ENCODE results near the gene MBLAC1.
A peak's percentile ranks its signal among the peaks of the same experiment; 100 is the strongest.

MBLAC1 gene

DNA sequence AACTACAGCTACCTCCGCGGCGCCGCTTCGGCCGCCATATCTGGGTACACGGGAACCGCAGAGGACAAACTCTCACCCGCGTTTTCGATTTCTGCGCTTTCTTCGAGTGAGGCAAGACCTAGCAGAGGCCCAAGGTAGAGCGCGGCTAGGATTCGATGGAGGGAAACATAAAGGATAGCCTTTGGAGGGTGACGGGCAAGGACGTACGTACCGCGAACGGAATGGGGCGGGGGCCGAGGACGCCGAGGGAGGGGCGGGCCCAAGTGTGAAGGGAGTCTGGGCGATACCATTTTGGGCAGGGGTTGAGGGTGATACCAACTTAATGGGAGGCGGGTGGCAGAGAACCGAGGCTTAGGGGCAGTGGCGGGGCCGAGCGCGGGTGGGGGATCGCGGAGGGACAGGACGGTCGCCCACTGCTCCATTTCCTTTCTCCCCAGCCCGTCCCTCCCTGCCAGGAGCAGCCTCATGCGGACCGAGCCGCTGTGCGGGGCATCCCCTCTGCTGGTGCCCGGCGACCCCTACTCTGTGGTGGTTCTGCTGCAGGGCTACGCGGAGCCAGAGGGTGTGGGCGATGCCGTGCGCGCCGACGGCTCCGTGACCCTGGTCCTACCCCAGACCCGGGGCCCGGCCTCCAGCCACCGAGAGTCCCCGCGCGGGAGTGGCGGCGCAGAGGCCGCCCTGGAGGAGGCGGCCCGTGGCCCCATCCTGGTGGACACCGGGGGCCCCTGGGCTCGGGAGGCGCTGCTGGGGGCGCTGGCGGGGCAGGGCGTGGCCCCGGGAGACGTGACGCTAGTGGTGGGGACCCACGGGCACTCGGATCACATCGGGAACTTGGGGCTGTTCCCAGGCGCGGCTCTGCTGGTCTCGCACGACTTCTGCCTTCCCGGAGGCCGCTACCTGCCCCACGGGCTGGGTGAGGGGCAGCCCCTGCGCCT is at the start of gene MBLAC1:
Gene MBLAC1, plus strand, starts transcription at position 37 of the 935 bp plus-strand sequence. Its CDS starts 429 bp downstream, at position 466.
- DNase-seq: peak; percentile 80

DNA sequence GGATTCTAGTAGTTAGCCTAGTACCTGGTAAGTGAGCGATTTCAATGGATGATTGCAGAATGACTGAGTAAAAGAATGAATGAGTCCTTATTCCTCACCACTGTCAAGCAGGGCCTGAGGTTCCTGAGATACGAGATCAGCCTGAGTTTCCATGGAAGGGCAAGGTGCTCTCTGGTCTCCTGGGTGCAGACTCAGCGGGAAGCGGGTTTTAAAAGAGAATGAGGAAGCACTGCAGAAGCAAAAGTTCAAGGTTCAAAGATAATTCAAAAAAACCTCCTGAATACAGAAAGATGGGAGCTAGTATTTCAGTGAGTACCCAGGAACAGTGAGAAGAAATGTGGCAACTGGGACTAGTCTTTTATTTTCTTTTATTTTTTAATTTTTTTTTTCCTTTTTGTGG is 49.6 kb upstream of the MBLAC1 start:
- DNase-seq: no peak

- no peak for DNase-seq
These were observed 47.7 kb upstream of the MBLAC1 start for GRCh38 chr7:100079024-100079560.

DNA sequence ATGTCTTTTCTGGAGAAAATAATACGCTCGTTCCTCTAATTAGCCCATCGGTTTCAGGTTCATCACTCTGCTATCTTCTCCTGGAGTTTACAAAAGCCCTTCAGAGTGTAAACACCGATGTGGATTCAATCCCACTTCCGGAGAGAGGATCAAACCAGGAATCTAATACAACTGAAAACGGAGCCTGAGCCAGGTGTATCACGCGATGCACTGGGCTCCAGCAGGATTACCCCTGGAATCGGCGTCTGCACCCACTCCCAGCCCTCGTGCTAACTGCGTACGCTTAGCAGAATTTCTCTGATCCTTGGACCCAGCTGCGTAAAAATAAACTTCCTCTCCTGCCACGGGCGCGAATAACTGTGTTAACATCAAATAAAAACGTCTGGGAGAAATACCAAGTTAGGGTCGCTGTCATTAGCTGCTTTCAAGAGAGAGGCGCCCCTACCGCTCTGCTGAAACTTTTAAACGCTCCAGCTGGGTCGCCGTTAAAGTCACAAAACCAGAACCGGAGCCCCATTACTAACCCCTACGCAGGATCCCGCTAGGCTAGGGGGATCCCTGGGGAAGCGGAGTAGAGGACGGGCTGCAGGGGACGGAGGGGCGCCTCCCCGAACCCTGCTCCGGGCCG is 45.7 kb upstream of the MBLAC1 start:
- no peak for DNase-seq

GRCh38 chr7:100081535-100082102 is 45.1 kb upstream of the MBLAC1 start, which contains the start of gene ZNF3:
Gene ZNF3 (minus strand): TSS chr7:100081723. CDS start chr7:100077357, 4,366 bp downstream.
- peak; percentile 99 for DNase-seq

- no peak for DNase-seq
These were observed 43.8 kb upstream of the MBLAC1 start for GRCh38 chr7:100082978-100083377.

- no peak for DNase-seq
These were observed 41.3 kb upstream of the MBLAC1 start for GRCh38 chr7:100085515-100085914.

DNA sequence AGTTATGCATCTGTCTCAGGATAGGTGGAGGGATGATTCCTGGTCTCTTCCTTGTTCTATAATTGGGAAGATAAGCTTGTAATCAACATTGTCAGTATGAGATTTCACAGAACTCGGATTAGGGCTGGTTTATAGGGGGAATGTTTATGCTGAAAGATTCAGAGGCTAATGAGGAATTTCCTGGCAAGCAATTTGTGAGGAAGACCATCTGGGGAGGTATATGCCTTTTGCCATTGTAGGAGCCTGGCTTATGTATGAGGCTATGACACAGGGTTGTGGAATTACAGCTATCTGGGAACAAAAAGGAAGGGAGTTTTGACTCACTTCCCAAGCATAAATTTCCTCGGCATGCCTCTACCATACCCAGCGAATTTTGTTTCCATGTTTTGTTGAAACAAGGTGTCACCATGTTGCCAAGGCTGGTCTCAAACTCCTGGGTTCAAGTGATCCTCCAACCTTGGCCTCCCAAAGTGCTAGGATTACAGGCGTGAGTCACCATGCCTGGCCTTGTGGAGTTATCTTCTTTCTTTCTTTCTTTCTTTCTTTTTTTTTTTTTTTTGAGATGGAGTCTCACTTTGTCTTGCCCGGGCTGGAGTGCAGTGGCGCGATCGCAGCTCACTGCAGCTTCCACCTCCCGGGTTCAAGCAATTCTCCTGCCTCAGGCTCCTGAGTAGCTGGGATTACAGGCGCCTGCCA is 39.6 kb upstream of the MBLAC1 start:
- DNase-seq: no peak

GRCh38 chr7:100088095-100088620 is 38.6 kb upstream of the MBLAC1 start:
- no peak for DNase-seq

DNA sequence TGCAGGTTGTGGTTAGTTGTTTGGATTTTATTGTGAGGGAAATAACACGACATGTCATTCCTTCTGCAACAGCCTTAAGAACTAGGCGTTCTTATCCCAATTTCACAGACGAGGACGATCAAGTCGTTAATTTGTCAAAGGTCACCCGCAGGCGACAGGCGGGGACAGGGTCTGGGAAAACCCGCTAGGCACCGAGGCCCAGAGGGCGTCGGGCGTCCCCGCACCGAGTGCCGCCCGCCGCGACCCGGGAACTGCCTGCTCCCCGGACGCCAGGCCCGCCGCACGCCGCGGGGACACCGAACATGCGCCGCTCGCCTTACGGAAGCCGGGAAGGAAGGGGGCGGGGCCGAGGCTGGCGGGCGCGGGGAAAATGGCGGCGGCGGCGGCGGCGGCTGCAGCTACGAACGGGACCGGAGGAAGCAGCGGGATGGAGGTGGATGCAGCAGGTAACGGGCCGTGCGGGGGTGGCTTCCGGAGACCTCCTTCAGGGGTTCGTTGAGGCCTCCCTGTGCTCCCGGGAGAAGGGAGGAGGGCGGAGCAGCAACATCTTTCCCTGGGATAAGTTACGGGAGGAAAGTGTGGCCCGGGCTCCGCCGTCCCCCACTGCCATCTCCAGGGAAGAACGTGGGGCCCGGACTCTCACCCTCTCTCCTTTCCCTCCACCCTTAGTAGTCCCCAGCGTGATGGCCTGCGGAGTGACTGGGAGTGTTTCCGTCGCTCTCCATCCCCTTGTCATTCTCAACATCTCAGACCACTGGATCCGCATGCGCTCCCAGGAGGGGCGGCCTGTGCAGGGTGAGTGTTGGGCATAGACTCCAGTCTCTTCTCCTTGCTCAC is 37.9 kb upstream of the MBLAC1 start, which contains the start of gene COPS6:
Gene COPS6, plus strand, starts transcription at position 349 of the 837 bp plus-strand sequence. Its CDS starts 22 bp downstream, at position 371.
- DNase-seq: peak; percentile 35

DNA sequence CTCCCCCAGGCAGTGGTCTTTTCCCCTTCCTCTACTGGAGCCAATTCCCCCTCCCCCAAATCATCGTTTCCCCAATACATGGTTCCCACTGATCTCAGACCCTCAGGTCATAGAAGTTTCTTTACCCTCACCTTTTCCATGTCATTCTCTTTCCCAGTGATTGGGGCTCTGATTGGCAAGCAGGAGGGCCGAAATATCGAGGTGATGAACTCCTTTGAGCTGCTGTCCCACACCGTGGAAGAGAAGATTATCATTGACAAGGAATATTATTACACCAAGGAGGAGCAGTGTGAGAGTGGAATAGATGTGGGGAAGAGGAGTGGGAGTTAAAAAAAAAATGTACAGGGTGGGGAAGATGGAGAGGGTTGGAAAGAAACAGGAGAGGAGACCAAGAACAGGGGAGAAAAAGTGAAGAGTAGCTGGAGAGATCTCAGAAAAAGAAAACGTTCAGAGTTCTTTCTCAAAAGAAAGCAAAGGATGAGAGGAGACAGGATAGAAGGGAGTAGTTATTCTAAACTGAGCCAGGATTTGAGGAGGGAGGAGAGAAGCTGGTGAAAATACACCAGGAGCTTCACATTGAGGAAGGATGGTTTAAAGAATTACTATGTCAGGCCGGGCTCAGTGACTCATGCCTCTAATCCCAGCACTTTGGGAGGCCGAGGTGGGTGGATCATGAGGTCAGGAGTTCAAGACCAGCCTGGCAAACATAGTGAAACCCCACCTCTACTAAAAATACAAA is 37.1 kb upstream of the MBLAC1 start:
- no peak for DNase-seq

- DNase-seq: no peak
These were observed 36.0 kb upstream of the MBLAC1 start for GRCh38 chr7:100090527-100091410.

- DNase-seq: no peak
These were observed 35.2 kb upstream of the MBLAC1 start for GRCh38 chr7:100091411-100092181.

DNA sequence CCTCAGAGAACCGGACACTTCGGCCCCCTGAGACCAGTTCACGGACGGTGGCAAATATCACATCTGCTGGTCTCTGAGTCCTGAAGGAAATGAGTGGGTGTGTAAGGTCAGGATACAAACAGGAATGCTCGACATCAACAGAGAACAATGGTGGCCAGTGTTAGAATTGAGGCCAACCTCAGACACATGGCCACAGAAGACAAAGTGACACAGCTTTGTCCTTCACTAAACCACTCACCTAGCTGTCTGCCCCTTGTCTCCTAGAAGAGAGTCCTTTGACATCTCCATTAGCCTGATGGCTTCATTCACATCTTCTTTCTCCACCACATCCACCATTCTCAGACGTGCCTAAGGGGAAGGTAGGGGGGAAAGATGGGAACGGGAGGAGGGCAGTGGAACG is 33.7 kb upstream of the MBLAC1 start:
- no peak for DNase-seq

DNA sequence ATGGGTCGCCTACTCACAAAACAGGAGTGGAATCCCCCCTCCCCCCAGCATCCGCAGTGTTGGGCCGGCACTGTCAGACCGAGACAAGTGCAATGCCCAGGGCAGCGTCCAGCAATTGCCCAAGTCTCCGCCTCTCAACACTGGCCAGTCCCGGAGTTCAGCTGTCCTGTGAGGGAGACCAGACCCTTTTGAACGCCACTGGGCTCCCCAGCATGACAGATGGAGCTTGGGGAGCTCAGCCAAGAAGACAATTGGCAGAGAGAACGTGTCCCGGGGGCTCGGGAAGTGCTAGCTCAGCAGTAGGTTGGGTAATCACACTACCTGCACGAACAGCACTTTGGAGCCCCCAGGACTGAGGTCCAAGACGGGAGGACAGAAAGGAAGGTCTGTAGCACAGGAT is 33.3 kb upstream of the MBLAC1 start:
- DNase-seq: no peak

DNA sequence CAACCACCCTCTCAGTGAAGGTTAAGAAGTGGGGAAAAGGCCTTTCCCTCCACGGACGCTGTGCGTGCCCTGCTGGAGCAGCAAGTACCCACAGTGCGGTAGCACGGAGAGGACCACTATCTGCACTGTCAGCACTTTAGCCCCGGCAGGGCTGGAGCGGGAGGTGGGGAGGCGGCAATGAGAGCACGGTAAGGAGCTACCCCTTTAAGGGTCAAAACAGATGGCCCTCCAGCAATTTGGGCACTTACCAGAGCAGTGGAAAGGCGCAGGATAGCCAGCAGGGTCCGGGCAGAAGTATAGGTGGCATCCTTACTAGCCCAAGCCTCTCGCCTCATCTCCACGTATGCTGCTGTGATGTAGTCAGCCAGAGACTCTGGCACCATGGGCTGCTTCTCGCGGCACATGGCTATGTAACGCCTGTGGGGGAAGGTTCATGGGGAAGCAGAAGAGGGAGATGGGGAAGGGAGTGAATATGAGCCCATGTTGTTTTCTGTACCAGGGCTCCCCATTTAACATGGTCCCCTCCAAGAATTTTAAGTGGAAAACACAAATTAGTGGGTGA is 32.8 kb upstream of the MBLAC1 start:
- DNase-seq: no peak

DNA sequence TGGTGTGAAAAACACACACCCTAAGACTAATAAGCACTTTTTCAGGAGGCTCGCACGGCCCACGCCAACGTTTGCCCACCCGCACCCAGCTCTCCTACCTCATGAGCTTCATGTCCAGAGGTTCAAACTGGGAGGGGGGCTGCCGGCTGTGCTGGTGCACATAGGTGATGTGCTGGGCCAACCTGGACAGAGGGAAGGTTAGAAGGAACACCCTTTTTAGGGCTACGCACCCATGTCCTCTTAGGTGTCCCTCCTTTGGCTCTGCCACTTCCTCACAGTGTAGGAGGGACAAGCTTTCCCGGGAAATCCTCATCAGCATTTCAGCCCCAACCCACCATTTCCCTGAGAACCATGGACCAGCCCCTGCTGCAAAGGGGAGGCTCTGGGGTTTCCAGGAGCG is 31.5 kb upstream of the MBLAC1 start:
- DNase-seq: no peak

DNA sequence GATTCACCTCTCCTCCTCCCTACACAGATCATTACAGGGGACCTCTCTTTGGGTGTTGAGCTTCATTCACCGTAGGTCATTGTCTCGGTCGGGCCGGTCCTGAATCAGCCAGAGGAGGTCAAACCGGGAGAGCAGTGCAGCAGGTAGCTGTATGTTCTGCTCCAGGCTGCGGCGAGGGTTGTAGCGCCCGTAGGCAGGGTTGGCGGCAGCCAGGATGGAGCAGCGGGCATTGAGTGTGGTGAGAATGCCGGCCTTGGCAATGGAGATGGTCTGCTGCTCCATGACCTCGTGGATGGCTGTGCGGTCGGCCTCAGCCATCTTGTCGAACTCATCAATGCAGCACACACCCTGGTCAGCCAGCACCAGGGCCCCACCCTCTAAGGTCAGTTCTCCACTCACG is 31.1 kb upstream of the MBLAC1 start:
- DNase-seq: no peak

DNA sequence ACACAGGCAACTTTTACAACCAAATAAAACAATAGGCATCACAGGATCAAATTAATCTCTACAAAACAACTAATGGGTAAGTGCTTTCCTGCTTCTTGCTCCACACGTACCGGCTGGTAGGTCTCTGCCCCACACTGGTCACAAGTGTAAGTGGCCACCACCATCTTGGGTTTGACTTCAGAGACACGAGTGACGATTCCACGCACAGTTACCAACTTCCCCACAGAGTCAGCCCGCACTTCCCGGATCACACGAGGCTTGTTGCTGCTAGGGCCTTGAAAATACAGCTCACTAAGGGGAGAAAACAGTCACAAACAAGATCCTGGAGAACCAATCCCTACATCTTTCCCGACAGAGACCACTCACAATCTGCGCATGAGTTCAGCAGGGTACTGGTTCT is 27.9 kb upstream of the MBLAC1 start:
- DNase-seq: no peak
